HEK293 (cell line): Measurements from ENCODE around the gene DLX4.

Experiments
- CTCF ChIA-PET: fragments of 350-600 bp; formaldehyde crosslinking; extraction: SDS; loops from one replicate; lab custom pipeline; 2021; ENCODE audit warnings: antibody characterized with exemption; lab: Yijun Ruan, JAX
- POLR2A ChIA-PET: fragments of 300-600 bp; formaldehyde crosslinking; extraction: SDS; loops from one replicate; lab custom pipeline; 2020; ENCODE audit warnings: antibody characterized with exemption, inconsistent platforms; lab: Yijun Ruan, JAX
- H3K27ac ChIP-seq: fragments of 200-500 bp; sonication (Bioruptor generic); 2 replicates; pipeline ENCODE4 v1.5.1; 2014; ENCODE audit warnings: low read depth, low read length, control low read depth, inconsistent platforms; ENCODE audit errors: extremely low read depth
- H3K36me3 ChIP-seq, 2 experiments: fragments of 200-500 bp in 1 of 2; sonication (Bioruptor generic) in 1 of 2; 1 replicate in 1 of 2; 2 replicates in 1 of 2; pipeline ENCODE4 v1.5.1; 2014 to 2017; ENCODE audit warnings: inconsistent platforms in 2 of 2, low read length in 2 of 2; ENCODE audit not compliant: control insufficient read depth in 2 of 2, insufficient read depth in 1 of 2
- H3K4me1 ChIP-seq: fragments of 200-500 bp; sonication (Bioruptor generic); 2 replicates; pipeline ENCODE4 v1.5.1; 2014; ENCODE audit warnings: mild to moderate bottlenecking, low read length, inconsistent platforms; ENCODE audit not compliant: control insufficient read depth, insufficient read depth
- H3K4me3 ChIP-seq: 2 replicates; pipeline ENCODE4 v1.5.1; 2011; ENCODE audit warnings: low read depth, mild to moderate bottlenecking, control low read depth, low read length, moderate library complexity
- H3K9me3 ChIP-seq: fragments of 200-500 bp; sonication (Bioruptor generic); 2 replicates; pipeline ENCODE4 v1.5.1; 2014; ENCODE audit warnings: low read depth, low read length, inconsistent platforms; ENCODE audit not compliant: control insufficient read depth, insufficient read depth
- FEZF1 ChIP-seq: fragments of 450-650 bp; formaldehyde crosslinking; IDR thresholded peaks from 2 replicates; pipeline ENCODE4 v1.5.1; 2016; ENCODE audit warnings: missing biosample characterization, missing genetic modification characterization
- INSM2 ChIP-seq: fragments of 450-650 bp; formaldehyde crosslinking; IDR thresholded peaks from 2 replicates; pipeline ENCODE4 v1.5.1; 2016; ENCODE audit warnings: missing biosample characterization, missing genetic modification characterization
- PRDM1 ChIP-seq: fragments of 450-650 bp; formaldehyde crosslinking; IDR thresholded peaks from 2 replicates; pipeline ENCODE4; 2016; ENCODE audit warnings: missing biosample characterization, missing genetic modification characterization
- REST ChIP-seq: fragments of 450-650 bp; formaldehyde crosslinking; IDR thresholded peaks from 2 replicates; pipeline ENCODE4 v1.5.1; 2016; ENCODE audit warnings: missing biosample characterization, missing genetic modification characterization
- SCRT2 ChIP-seq: fragments of 450-650 bp; formaldehyde crosslinking; IDR thresholded peaks from 2 replicates; pipeline ENCODE4 v1.5.1; 2016; ENCODE audit warnings: missing biosample characterization, missing genetic modification characterization
- TCF7L2 ChIP-seq: IDR thresholded peaks from 2 replicates; pipeline ENCODE4 v1.6.1; 2011; ENCODE audit warnings: low read depth, mild to moderate bottlenecking, inconsistent platforms, low read length, moderate library complexity, borderline replicate concordance
- ZBTB6 ChIP-seq: fragments of 450-650 bp; formaldehyde crosslinking; IDR thresholded peaks from 2 replicates; pipeline ENCODE4 v1.5.1; 2017; ENCODE audit warnings: missing biosample characterization, missing genetic modification characterization
- ZFP41 ChIP-seq: fragments of 450-650 bp; formaldehyde crosslinking; IDR thresholded peaks from 2 replicates; pipeline ENCODE4 v1.5.1; 2016; ENCODE audit warnings: missing biosample characterization, missing genetic modification characterization, borderline replicate concordance
- ZNF10 ChIP-seq: fragments of 450-650 bp; formaldehyde crosslinking; IDR thresholded peaks from 2 replicates; pipeline ENCODE4 v1.5.1; 2017; ENCODE audit warnings: missing biosample characterization, missing genetic modification characterization
- ZNF133 ChIP-seq: fragments of 450-650 bp; formaldehyde crosslinking; IDR thresholded peaks from 2 replicates; pipeline ENCODE4 v1.5.1; 2016; ENCODE audit warnings: missing biosample characterization, missing genetic modification characterization
- ZNF148 ChIP-seq: fragments of 450-650 bp; formaldehyde crosslinking; IDR thresholded peaks from 2 replicates; pipeline ENCODE4 v1.5.0; 2017; ENCODE audit warnings: missing biosample characterization, missing genetic modification characterization, borderline replicate concordance
- ZNF2 ChIP-seq: fragments of 450-650 bp; formaldehyde crosslinking; IDR thresholded peaks from 2 replicates; pipeline ENCODE4 v1.5.1; 2016; ENCODE audit warnings: missing biosample characterization, missing genetic modification characterization
- ZNF23 ChIP-seq: fragments of 450-650 bp; formaldehyde crosslinking; IDR thresholded peaks from 2 replicates; pipeline ENCODE4 v1.5.1; 2016; ENCODE audit warnings: missing biosample characterization, missing genetic modification characterization, borderline replicate concordance
- ZNF274 ChIP-seq, 2 experiments: fragments of 200-500 bp in 1 of 2; fragments of 450-650 bp in 1 of 2; sonication (Bioruptor generic) in 1 of 2; formaldehyde crosslinking in 1 of 2; IDR thresholded peaks; 2 replicates each; pipeline versions ENCODE4 v1.5.1 to v1.6.1; 2014 to 2016; ENCODE audit warnings: borderline replicate concordance in 1 of 2, inconsistent platforms in 1 of 2, low read length in 1 of 2, missing biosample characterization in 1 of 2, missing genetic modification characterization in 1 of 2
- ZNF311 ChIP-seq: fragments of 450-650 bp; formaldehyde crosslinking; IDR thresholded peaks from 2 replicates; pipeline ENCODE4 v1.5.1; 2017; ENCODE audit warnings: missing biosample characterization, missing genetic modification characterization, borderline replicate concordance
- ZNF335 ChIP-seq: fragments of 450-650 bp; formaldehyde crosslinking; conservative IDR thresholded peaks from 2 replicates; pipeline ENCODE4 v1.5.1; 2016; ENCODE audit warnings: missing biosample characterization, missing genetic modification characterization
- ZNF394 ChIP-seq: fragments of 450-650 bp; formaldehyde crosslinking; IDR thresholded peaks from 2 replicates; pipeline ENCODE4 v1.5.1; 2016; ENCODE audit warnings: missing biosample characterization, missing genetic modification characterization, mild to moderate bottlenecking, moderate library complexity, borderline replicate concordance
- ZNF48 ChIP-seq: fragments of 450-650 bp; formaldehyde crosslinking; IDR thresholded peaks from 2 replicates; pipeline ENCODE4 v1.5.1; 2016; ENCODE audit warnings: missing biosample characterization, missing genetic modification characterization
- ZNF501 ChIP-seq: fragments of 450-650 bp; formaldehyde crosslinking; IDR thresholded peaks from 2 replicates; pipeline ENCODE4 v1.5.1; 2016; ENCODE audit warnings: missing biosample characterization, missing genetic modification characterization
- ZNF529 ChIP-seq: fragments of 450-650 bp; formaldehyde crosslinking; IDR thresholded peaks from 2 replicates; pipeline ENCODE4 v1.5.1; 2017; ENCODE audit warnings: missing genetic modification characterization, missing biosample characterization; ENCODE audit not compliant: insufficient replicate concordance
- ZNF548 ChIP-seq: fragments of 450-650 bp; formaldehyde crosslinking; IDR thresholded peaks from 2 replicates; pipeline ENCODE4 v1.5.1; 2016; ENCODE audit warnings: missing biosample characterization, missing genetic modification characterization
- ZNF555 ChIP-seq: fragments of 450-650 bp; formaldehyde crosslinking; conservative IDR thresholded peaks from 2 replicates; pipeline ENCODE4 v1.5.1; 2017; ENCODE audit warnings: missing biosample characterization, mild to moderate bottlenecking, missing genetic modification characterization, inconsistent platforms
- ZNF558 ChIP-seq: fragments of 450-650 bp; formaldehyde crosslinking; IDR thresholded peaks from 2 replicates; pipeline ENCODE4 v1.5.1; 2016; ENCODE audit warnings: missing biosample characterization, missing genetic modification characterization
- ZNF571 ChIP-seq: fragments of 450-650 bp; formaldehyde crosslinking; IDR thresholded peaks from 2 replicates; pipeline ENCODE4 v1.5.0; 2017; ENCODE audit warnings: missing biosample characterization, missing genetic modification characterization
- ZNF707 ChIP-seq: fragments of 450-650 bp; formaldehyde crosslinking; IDR thresholded peaks from 2 replicates; pipeline ENCODE4 v1.5.1; 2016; ENCODE audit warnings: missing biosample characterization, missing genetic modification characterization
- ZNF768 ChIP-seq: fragments of 450-650 bp; formaldehyde crosslinking; IDR thresholded peaks from 2 replicates; pipeline ENCODE4 v1.5.1; 2018; ENCODE audit warnings: missing biosample characterization, mild to moderate bottlenecking, missing genetic modification characterization
- ZNF777 ChIP-seq: fragments of 450-650 bp; formaldehyde crosslinking; IDR thresholded peaks from 2 replicates; pipeline ENCODE4 v1.5.1; 2017; ENCODE audit warnings: missing biosample characterization, missing genetic modification characterization, borderline replicate concordance
- ZXDB ChIP-seq: fragments of 450-650 bp; formaldehyde crosslinking; IDR thresholded peaks from 2 replicates; pipeline ENCODE4 v1.5.1; 2016; ENCODE audit warnings: missing biosample characterization, missing genetic modification characterization
- TF ChIP-seq, protein P1 (sequence below): fragments of 450-650 bp; formaldehyde crosslinking; IDR thresholded peaks from 2 replicates; pipeline ENCODE4 v1.5.1; 2017; ENCODE audit warnings: missing biosample characterization, mild to moderate bottlenecking, missing genetic modification characterization, moderate library complexity

Gene DLX4

DNA sequence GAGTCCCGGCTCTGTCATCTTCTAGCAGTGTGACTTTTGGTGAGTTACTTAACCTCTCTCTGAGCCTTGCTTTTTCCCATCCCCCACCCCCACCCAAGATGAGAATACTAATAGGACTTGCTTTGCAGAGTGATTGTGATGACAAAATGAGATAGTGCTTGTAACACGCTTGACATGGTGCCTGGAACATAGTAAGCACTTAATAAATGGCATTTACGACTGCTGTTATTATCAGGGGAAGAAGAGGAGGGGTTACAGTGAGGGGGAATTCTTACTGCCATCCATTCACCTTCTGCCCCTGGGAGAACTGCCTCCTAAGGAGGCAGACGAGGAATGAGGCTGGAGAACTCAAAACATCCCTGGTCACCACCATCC is 7.8 kb downstream of the DLX4 start:
- ChIA-PET POLR2A (interaction anchor here (0.5 to 1.2 kb wide), 4 partner anchors 8 to 147 kb away, joined by 3 to 9 read pairs (median 6); partner anchors contain the start of gene DLX3), CTCF (interaction anchor here (0.6 to 9.1 kb wide), 11 partner anchors 9 to 513 kb away, joined by 3 to 112 read pairs (median 4); partner anchors contain the start of gene DLX3)
- Histone ChIP-seq H3K4me3 (no peak overlapping the region), H3K27ac (peak overlapping the region; percentile 83), H3K9me3 (no peaks in the 10 kb centered on the region), H3K36me3 (peaks cover 0 to 6% of the 10 kb centered on the region in 2 experiments; a peak in 1 of 3 replicates), H3K4me1 (peaks cover 35% of the 10 kb centered on the region)
- TF ChIP-seq ZNF571 (tag by site-specific recombination) (no peak), ZNF311 (tag by site-specific recombination) (no peak), INSM2 (tag by site-specific recombination) (no peak), ZBTB6 (peak; percentile 4; the same call in 1 of the 2 replicates), ZFP41 (no peak), ZNF555 (tag by site-specific recombination) (no peak), FEZF1 (tag by site-specific recombination) (no peak), SCRT2 (tag by site-specific recombination) (no peak), ZNF707 (tag by site-specific recombination) (no peak), ZNF23 (no peak), ZXDB (tag by site-specific recombination) (no peak), ZNF48 (no peak), ZNF148 (tag by site-specific recombination) (no peak), ZNF777 (tag by site-specific recombination) (no peak), ZNF335 (tag by site-specific recombination) (no peak), TCF7L2 (no peak), REST (tag by site-specific recombination) (no peak), ZNF10 (peak; percentile 45), ZNF529 (no peak), ZNF501 (tag by site-specific recombination) (no peak), ZNF133 (tag by site-specific recombination) (no peak), ZNF768 (tag by site-specific recombination) (0 out of 2 replicates have a peak, but pooled peaks have one; percentile 17), ZNF558 (tag by site-specific recombination) (no peak), ZNF548 (tag by site-specific recombination) (no peak), ZNF274 (IDR thresholded peaks at IDR 0.05; ENCODE audit: low read length) (no peak), ZNF274 (tag by site-specific recombination; IDR thresholded peaks at IDR 0.05; ENCODE audit: borderline replicate concordance) (no peak), PRDM1 (tag by site-specific recombination) (no peak), ZNF2 (tag by site-specific recombination) (no peak), ZNF394 (no peak)
- TF ChIP-seq, protein P1, sequence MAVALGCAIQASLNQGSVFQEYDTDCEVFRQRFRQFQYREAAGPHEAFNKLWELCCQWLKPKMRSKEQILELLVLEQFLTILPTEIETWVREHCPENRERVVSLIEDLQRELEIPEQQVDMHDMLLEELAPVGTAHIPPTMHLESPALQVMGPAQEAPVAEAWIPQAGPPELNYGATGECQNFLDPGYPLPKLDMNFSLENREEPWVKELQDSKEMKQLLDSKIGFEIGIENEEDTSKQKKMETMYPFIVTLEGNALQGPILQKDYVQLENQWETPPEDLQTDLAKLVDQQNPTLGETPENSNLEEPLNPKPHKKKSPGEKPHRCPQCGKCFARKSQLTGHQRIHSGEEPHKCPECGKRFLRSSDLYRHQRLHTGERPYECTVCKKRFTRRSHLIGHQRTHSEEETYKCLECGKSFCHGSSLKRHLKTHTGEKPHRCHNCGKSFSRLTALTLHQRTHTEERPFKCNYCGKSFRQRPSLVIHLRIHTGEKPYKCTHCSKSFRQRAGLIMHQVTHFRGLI (tag by site-specific recombination), result no peak
